Keratinocyte (primary cell): Measurements from ENCODE around the gene CACNA1C. TPM values are rescaled to one million over a fixed set of nuclear protein-coding genes. Genes with fewer than 3 reads are reported as not detected.

ENCODE experiments used
- DNase-seq: peaks from one replicate; pipeline ENCODE4 v3.0.0-alpha.2; 2011; ENCODE audit warnings: low read depth, missing footprints, low spot score
- FAIRE-seq: peaks from 2 replicates; lab custom pipeline; 2011; peaks lifted over from hg19 to GRCh38; lab: Jason Lieb, UNC
- H2AFZ ChIP-seq: 2 replicates; pipeline ENCODE4 v1.6.0; 2012; ENCODE audit warnings: low read length, control low read depth, inconsistent platforms; ENCODE audit not compliant: control insufficient read depth
- H3K27ac ChIP-seq: 2 replicates; pipeline ENCODE4 v1.5.1; 2011; ENCODE audit warnings: low read length; ENCODE audit not compliant: control insufficient read depth, insufficient read depth
- H3K27me3 ChIP-seq: 3 replicates; pipeline ENCODE4 v1.6.0; 2011; ENCODE audit warnings: low read length; ENCODE audit not compliant: control insufficient read depth, insufficient read depth; ENCODE audit errors: extremely low read depth
- H3K36me3 ChIP-seq, 2 experiments: 2 replicates in 1 of 2; 3 replicates in 1 of 2; pipeline ENCODE4 v1.5.1; 2011; ENCODE audit warnings: low read length in 2 of 2, mild to moderate bottlenecking in 1 of 2; ENCODE audit not compliant: control insufficient read depth in 2 of 2, insufficient read depth in 2 of 2; ENCODE audit errors: extremely low read depth in 1 of 2
- H3K4me1 ChIP-seq: 3 replicates; pipeline ENCODE4 v1.5.1; 2011; ENCODE audit warnings: low read length; ENCODE audit not compliant: control insufficient read depth, insufficient read depth; ENCODE audit errors: extremely low read depth
- H3K4me2 ChIP-seq: 3 replicates; pipeline ENCODE4 v1.6.0; 2011; ENCODE audit warnings: low read depth, low read length; ENCODE audit not compliant: control insufficient read depth, insufficient read depth; ENCODE audit errors: extremely low read depth
- H3K4me3 ChIP-seq, 3 experiments: fragments of 200-600 bp in 1 of 3; sonication (generic) in 1 of 3; 2 replicates in 2 of 3; 3 replicates in 1 of 3; pipeline ENCODE4 v1.5.1; 2011 to 2016; ENCODE audit warnings: low read length in 3 of 3, mild to moderate bottlenecking in 3 of 3, control low read depth in 2 of 3, inconsistent platforms in 1 of 3, low read depth in 1 of 3, mixed read lengths in 1 of 3, mixed run types in 1 of 3, moderate library complexity in 1 of 3; ENCODE audit not compliant: control insufficient read depth in 2 of 3, insufficient read depth in 2 of 3; ENCODE audit errors: extremely low read depth in 1 of 3
- H3K79me2 ChIP-seq: 2 replicates; pipeline ENCODE4 v1.6.0; 2012; ENCODE audit warnings: low read length; ENCODE audit not compliant: control insufficient read depth, insufficient read depth
- H3K9ac ChIP-seq: 3 replicates; pipeline ENCODE4 v1.6.0; 2011; ENCODE audit warnings: low read length; ENCODE audit not compliant: control insufficient read depth, insufficient read depth; ENCODE audit errors: extremely low read depth
- H3K9me1 ChIP-seq: 3 replicates; pipeline ENCODE4 v1.6.0; 2011; ENCODE audit warnings: low read length; ENCODE audit not compliant: control insufficient read depth, insufficient read depth; ENCODE audit errors: extremely low read depth
- H3K9me3 ChIP-seq: 2 replicates; pipeline ENCODE4 v1.5.1; 2012; ENCODE audit warnings: low read depth, low read length; ENCODE audit not compliant: control insufficient read depth
- H4K20me1 ChIP-seq: 3 replicates; pipeline ENCODE4 v1.6.0; 2011; ENCODE audit warnings: low read length; ENCODE audit not compliant: control insufficient read depth, insufficient read depth; ENCODE audit errors: extremely low read depth
- CTCF ChIP-seq, 3 experiments: IDR thresholded peaks in 1 of 3; conservative IDR thresholded peaks in 1 of 3; optimal IDR thresholded peaks in 1 of 3; 2 replicates in 2 of 3; 3 replicates in 1 of 3; pipeline versions ENCODE3 to v1.5.1; 2011; ENCODE audit warnings: low read length in 3 of 3, mild to moderate bottlenecking in 3 of 3, moderate library complexity in 2 of 3, control low read depth in 1 of 3, inconsistent platforms in 1 of 3; ENCODE audit not compliant: insufficient read depth in 2 of 3; ENCODE audit errors: extremely low read depth in 1 of 3
- EZH2 ChIP-seq: IDR thresholded peaks from one replicate; pipeline ENCODE4 v1.6.1; 2012; ENCODE audit warnings: inconsistent platforms, mild to moderate bottlenecking, low read length, moderate library complexity
- dilution Hi-C: fragments of 300-500 bp; cut with MboI; formaldehyde crosslinking; loops from one replicate; pipeline ENCODE4 v1.7.0; 2020; ENCODE audit warnings: low sequenced_read_pairs; ENCODE audit not compliant: extremely low pct_ligation_motif_present
- polyA plus RNA-seq, 5 experiments: library from polyadenylated mRNA; depleted of rRNA in 3 of 5; stranded (reverse) in 3 of 5; stranded (forward) in 1 of 5; unstranded in 1 of 5; fragments of >200 nt; gene quantifications; 1 replicate in 1 of 5; 2 replicates in 3 of 5; 3 replicates in 1 of 5; pipeline versions ENCODE4 v1.2.1 to v1.2.3, GENCODE V29; 2011 to 2012; ENCODE audit warnings: missing spikeins in 2 of 5, low read depth in 1 of 5, low replicate concordance in 1 of 5

CACNA1C gene
- polyA plus RNA-seq, 1 donor (not counting 4 experiments of a cell fraction or from before 2014, with no cell fraction given), result not detected

DNA sequence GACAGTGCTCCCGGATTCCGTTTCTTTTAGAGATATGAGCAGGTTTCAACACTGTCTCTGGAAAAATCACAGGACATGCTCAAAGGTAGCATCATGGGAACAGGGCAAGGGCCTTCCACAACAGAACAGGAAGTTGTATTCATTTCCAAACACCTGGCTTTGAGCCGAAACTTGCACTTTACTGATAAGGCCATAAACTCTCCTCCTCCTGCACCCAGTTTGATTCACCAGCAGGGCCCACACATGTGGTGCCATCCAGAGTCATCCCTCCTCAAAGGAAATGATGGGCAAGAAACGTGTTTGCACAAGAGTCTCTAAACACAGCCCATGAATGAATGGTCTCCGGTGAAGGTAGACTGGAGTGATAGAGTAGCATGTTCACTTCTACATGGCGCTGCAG lies 473.6 kb downstream of the CACNA1C start:
- H3K4me2 ChIP-seq, result no peak overlapping the region
- no peaks in the 10 kb centered on the region for H3K27me3 ChIP-seq
- no peak overlapping the region for H3K9ac ChIP-seq
- no peak overlapping the region for H3K27ac ChIP-seq
- no peak for TF ChIP-seq CTCF (optimal IDR thresholded peaks at IDR 0.05 in 1 of 3, IDR thresholded peaks at IDR 0.05 in 1 of 3, conservative IDR thresholded peaks at IDR 0.05 in 1 of 3; ENCODE audit: extremely low read depth in 1 of 3, insufficient read depth in 2 of 3, low read length in 3 of 3)
- TF ChIP-seq EZH2, result no peak
- no peaks in the 10 kb centered on the region for H3K4me1 ChIP-seq
- dilution Hi-C loops, result no loop called here
- no peaks in the 10 kb centered on the region for H4K20me1 ChIP-seq
- no peaks in the 10 kb centered on the region for H3K36me3 ChIP-seq
- H3K9me3 ChIP-seq, result no peaks in the 10 kb centered on the region
- no peak overlapping the region for H3K4me3 ChIP-seq
- H3K9me1 ChIP-seq, result no peaks in the 10 kb centered on the region
- no peak overlapping the region for H2AFZ ChIP-seq
- no peaks in the 10 kb centered on the region for H3K79me2 ChIP-seq
- FAIRE-seq, result no peak
- no peak for DNase-seq

GRCh38 chr12:2528001-2528400 lies 475.2 kb downstream of the CACNA1C start:
- dilution Hi-C loops, result no loop called here

More at GRCh38 chr12:2528001-2528400, 475.2 kb downstream of the CACNA1C start:
- no peaks in the 10 kb centered on the region for H3K9me3 ChIP-seq
- no peak overlapping the region for H3K9ac ChIP-seq
- H4K20me1 ChIP-seq, result no peaks in the 10 kb centered on the region
- H3K36me3 ChIP-seq, result no peaks in the 10 kb centered on the region
- no peaks in the 10 kb centered on the region for H3K4me1 ChIP-seq
- H3K9me1 ChIP-seq, result no peaks in the 10 kb centered on the region
- no peak for FAIRE-seq
- no peak overlapping the region for H3K27ac ChIP-seq
- no peaks in the 10 kb centered on the region for H3K27me3 ChIP-seq
- no peak for TF ChIP-seq EZH2
- no peak for TF ChIP-seq CTCF (optimal IDR thresholded peaks at IDR 0.05 in 1 of 3, IDR thresholded peaks at IDR 0.05 in 1 of 3, conservative IDR thresholded peaks at IDR 0.05 in 1 of 3; ENCODE audit: extremely low read depth in 1 of 3, insufficient read depth in 2 of 3, low read length in 3 of 3)
- H3K4me2 ChIP-seq, result no peak overlapping the region
- H2AFZ ChIP-seq, result no peak overlapping the region
- H3K79me2 ChIP-seq, result no peaks in the 10 kb centered on the region
- no peak for DNase-seq
- H3K4me3 ChIP-seq, result no peak overlapping the region
